Left ventricle myocardium superior (tissue), 1 donor: ENCODE data around the gene FLYWCH1. TPM values are rescaled to one million over a fixed set of nuclear protein-coding genes. Genes with fewer than 3 reads are reported as not detected.

ENCODE experiments used
- ATAC-seq: fragments of 200-7000 bp; cut with Tn5 transposase; one replicate; pipeline ENCODE4 v1.9.1; 2020; ENCODE audit warnings: mild to moderate bottlenecking, moderate library complexity
- DNase-seq: peaks from one replicate; pipeline ENCODE4 v3.0.0-alpha.2; 2020
- intact Hi-C: fragments of 100-400 bp; cut with micrococcal nuclease; formaldehyde crosslinking; loops from one replicate; pipeline ENCODE4 v1.11.0; 2022
- total RNA-seq: library from RNA; stranded (reverse); fragmentation: NEBNext Ultra II Directional; extraction: Animal tissue kit (Norgen Biotek cat#: 25700); gene quantifications from one replicate; pipeline ENCODE4 v1.2.1, GENCODE V29; 2021
- donor health status: DM: no; HTN: yes; CAD: no; lungs with severe emphysema.

FLYWCH1 gene
- total RNA-seq, 1 donor from 2014 or later = 36.1 TPM

DNA sequence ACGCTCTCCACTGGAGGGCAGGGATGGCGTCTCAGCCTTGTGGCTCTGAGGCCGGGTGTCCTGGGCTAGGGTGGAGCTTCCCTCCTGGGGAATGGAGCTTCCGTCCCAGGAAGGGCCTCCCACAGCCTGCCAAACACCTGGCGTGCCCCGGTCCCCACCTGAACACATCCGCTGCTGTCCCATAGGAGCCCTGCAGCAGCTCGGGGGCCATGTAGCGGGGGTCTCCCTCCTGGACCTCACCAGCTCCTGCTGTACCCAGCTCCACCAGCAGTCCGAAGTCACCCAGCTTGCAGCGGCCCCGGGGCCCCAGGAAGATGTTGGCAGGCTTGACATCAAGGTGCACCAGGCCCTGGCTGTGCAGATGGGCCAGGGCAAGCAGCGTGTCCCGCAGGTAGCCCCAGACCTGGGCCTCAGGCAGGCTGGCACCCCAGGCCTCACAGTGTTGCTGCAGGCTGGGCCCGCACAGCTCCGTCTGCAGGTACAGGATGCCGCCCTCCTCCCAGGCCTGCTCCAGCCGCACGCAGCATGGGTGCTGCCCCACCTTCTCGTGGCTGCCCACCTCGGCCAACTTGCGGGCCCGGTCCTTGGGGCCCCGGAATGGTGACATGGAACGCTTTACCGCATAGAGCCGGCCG is 63.5 kb downstream of the FLYWCH1 start:
- intact Hi-C loops = no loop called here
- no peak for ATAC-seq
- DNase-seq = no peak

DNA sequence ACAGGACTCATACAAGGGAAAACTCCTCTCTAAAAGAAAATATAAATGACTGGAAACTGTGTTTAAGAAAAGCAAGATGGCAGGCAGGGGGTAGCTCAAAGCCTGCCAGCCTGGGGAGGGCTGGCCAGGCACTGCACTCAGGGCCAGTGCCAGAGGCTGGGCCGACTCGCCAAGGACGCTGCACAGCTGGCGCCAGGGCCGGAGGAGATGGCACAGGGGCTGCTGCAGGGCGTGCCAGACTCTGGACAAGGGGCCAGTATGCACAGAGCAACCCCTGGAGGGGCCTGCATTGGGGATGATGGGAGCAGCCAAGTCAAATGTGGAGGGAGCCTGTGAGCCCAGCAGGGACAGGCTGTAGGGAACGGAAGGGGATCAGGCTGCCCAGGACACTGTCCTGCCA is 64.5 kb downstream of the FLYWCH1 start:
- ATAC-seq (no peak), DNase-seq (no peak)
- intact Hi-C loops = no loop called here

DNA sequence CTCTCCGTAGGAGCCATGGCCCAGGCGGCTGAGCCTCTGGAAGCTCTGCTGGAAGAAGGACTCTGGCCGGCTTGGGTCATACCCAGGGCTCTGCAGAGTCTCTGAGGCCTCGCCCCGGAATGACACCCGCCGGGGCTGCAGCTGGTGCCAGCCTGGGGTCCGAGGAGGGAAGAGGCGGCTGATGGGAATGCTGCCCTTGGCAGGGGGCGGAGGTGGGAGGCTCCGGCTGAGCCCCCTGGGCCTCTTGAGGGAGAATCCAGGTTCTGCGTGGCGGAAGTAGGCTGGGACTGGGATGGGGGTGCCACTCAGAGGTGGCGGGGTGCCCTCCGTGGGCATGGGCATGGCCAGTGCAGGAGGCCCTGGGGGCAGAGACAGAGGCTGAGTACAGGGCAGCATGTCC is 64.9 kb downstream of the FLYWCH1 start:
- DNase-seq = no peak
- ATAC-seq = no peak
- intact Hi-C loops = no loop called here

DNA sequence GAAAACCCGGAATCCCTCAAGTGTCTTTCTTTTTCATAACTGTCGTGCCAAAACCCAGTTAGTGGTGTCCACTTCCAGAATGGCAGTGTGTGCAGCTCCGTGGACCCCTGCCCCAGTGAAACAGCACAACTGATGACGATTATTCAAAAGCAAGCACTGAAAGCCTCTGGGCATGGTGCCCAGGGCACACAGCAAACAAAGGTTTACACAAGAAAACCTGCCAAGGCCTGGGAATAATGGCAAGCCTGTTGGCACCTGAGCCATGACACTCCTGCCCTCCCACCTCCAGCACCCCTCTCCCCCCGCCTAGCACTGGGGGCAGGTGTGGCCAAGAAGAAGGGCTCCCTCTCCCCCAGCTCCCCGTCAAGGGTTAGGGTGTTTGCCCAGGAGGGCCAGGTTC is 65.7 kb downstream of the FLYWCH1 start:
- no peak for DNase-seq
- no peak for ATAC-seq
- intact Hi-C loops = no loop called here

DNA sequence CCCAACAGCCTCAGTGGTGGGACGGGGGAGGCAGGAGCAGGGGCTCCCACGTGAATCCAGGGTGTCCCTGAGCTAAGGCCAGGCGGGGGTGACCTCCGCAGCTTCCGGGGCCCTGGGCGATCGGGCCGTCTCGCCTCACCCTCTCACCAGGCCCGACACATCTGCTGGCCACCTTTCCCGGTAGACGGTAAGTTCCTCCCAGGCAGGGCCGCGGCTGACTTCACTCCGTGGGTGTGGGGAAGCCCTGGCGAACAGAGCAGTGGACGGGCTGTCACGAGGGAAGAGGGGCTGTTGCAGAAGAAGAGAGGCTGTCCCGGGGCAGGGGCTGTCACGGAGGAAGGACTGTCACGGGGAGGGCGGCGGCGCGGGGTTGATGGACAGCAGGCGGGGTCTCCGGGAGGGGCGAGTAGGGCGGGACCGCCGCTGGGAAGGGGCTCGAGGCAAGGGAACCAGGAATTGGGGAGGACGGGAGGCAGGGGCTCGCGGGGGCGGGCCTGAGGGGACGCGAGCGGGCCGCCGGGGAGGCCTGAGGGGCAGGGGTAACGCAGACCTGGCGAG is 68.0 kb downstream of the FLYWCH1 start:
- DNase-seq (no peak), ATAC-seq (no peak)
- intact Hi-C loops = no loop called here

DNA sequence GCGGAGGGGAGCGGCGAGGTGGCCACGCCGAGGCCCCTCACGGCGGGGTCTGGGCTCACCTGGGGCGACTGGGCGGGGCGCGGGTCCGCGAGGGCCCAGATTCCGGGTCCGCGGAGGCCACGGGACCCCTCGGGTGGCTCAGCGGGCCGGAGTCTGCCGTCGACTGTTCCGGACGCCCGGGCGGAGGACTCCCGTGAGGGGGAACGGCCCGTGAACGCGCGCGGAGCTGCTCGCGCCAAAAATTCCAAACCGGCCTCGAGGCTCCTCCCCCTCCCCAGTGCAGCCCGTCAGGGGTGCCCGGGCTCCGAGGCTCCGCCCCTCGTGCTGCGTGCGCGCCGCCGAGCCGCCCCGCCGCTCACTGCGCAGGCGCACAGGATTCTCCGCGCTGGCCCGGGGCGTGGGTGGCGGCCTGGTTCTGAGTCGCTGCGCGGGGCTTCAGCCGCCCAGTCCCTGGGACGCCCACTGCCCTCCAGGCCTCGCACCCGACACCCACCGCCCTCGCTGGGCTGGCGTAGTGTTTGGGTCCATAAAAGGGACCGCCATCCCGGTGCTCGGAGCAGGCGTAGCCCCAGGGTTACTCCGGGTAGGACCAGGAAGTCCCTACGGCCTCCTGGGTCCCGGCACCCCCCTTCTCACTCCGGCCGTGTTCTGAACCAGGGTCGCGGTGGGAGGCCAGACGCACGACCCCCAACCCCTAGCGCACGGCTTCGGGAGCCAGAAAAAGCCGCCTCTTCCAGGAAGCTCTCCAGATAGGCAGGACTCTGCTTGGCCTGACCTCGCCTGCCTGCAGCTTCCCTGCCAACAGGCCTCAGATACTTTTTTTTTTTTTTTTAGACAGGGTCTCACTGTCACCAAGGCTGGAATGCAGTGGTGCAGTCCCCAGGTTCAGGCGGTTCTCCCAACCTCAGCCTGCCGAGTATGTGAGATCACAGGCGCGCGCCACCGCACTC is 68.8 kb downstream of the FLYWCH1 start, which contains the start of gene PKMYT1:
TSS of gene PKMYT1 (minus strand) at position 220 of the 950 bp plus-strand sequence. CDS start 789 bp downstream, outside the sequence.
- intact Hi-C loops = no loop called here
- ATAC-seq (peak; percentile 95), DNase-seq (peak; percentile 97)

DNA sequence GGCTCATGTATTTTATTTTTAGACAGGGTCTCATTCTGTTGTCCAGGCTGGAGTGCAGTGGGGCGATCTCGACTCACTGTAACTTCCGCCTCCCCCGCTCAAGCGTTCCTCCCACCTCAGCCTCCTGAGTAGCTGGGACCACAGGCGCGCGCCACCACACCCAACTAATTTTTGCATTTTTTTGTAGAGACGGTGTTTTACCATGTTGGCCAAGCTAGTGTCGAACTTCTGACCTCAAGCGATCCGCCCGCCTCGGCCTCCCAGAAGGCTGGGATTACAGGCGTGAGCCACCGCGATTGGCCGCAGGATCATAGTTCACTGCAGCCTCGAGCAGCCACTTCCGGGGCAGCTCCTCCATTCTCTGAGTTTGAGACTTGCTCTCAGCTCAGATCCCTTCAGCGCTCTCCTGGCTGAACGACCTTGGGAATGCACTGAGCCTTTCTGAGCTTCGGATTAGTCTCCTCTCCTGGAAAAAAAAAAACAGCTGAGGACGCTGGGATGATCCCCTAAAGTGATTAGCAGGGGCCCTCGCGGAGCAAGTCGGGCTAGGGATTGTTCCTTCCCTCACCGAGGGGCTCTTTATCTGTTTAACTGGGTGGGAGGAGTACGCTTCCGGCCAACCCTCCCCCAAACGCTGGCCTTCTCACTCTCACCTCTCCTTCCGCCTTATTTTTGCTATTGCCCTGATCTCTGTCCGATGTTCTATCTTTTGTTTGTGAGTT is 69.6 kb downstream of the FLYWCH1 start:
- DNase-seq = no peak
- intact Hi-C loops = no loop called here
- ATAC-seq = no peak

DNA sequence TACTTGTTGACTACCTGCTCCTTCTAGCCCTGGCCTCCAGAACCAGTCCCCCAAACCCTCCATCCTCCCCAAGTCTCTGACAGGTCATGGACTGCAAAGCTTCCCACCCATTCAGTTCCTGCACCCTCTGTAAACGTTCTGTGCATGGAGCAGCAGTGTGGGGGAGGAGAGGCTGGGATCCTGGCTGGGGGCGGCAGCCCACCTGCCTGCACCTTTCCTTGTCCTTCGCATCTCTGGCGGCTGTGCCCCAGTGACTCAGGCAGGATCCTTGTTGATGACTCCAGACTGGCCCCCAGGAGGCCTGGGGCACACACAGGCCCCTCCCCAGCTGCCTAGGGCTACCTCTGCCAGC is 70.1 kb downstream of the FLYWCH1 start:
- DNase-seq (no peak), ATAC-seq (no peak)
- intact Hi-C loops = no loop called here

DNA sequence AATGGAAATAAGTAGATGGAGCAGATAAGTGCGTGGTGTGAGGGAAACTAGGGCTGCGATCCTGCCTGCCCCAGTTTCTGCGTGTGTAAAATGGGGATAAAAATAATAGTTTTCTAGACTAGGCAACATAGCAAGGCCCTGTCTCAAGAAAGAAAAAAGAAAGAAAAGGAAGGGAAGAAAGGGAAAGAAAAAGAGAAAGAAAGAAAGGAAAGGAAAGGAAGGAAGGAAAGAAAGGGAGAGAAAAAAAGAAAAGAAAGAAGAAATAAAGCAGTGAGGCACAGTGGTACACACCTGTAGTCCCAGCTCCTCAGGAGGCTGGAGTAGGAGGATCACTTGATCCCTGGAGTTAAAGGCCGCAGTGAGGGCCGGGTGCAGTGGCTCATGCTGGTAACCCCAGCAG is 70.7 kb downstream of the FLYWCH1 start:
- no peak for ATAC-seq
- no peak for DNase-seq
- intact Hi-C loops = no loop called here

DNA sequence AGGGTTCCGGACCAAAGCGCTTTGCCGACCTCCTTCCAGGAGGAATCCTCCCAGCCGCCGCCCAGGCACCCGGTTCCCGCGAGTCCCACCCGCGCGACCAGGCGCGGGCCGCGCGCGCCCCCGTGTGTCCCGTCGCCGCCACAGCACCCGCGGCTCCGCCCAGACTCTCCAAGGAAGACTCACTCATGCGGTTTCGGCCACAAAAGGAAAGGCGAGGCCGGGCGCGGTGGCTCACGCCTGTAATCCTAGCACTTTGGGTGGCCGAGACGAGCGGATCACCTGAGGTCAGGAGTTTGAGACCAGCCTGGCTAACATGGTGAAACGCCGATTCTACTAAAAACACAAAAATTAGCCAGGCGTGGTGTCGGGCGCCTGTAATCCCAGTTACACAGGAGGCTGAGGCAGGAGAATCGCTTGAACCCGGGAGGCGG is 72.0 kb downstream of the FLYWCH1 start:
- ATAC-seq = peak; percentile 39
- intact Hi-C loops = no loop called here
- DNase-seq = peak; percentile 89

DNA sequence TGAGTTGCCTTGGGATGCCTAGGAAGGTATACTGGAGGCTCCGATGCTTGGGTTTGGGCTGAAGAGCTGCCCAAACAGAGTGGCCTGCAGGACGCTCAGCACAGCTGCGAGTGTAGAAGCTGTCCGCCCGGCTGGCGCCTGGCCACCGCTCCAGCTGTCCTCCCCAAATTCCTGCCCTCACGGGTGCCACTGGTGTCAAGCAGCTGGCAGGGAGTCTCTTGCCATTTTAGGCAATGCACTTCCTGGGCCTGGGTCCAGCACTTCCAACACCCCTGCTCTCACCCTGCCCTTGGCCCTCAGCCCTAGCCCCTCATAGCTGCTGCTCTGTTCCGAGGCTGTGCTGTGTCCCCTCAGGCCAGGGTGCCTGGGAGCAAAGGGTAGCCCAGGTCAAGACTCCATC is 73.7 kb downstream of the FLYWCH1 start:
- DNase-seq = peak; percentile 73
- intact Hi-C loops = no loop called here
- ATAC-seq = peak; percentile 53

DNA sequence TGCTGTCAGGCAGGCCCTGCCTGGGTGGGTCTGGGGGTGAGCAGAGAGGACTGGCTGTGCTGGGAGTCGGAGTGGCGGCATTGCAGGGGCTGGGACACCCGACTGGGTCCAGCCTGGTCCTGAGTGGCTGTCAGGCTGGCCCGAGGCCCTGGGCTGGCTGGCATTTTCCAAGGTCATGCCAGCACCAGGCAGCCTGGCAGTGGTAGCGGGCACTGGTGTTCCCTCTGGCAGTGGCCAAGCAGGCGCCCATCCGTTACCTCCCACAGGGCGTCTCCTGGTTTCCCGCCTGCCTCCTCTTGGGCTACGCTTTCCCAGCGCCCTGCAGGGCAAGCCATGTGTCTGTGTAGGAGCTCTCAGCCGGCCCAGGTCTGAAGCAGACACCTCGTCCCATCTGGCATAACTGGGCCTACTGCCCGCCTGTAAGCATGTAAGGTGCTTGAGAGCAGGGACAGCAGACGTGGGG is 74.2 kb downstream of the FLYWCH1 start:
- DNase-seq (peak; percentile 84), ATAC-seq (peak; percentile 84)
- intact Hi-C loops = no loop called here

DNA sequence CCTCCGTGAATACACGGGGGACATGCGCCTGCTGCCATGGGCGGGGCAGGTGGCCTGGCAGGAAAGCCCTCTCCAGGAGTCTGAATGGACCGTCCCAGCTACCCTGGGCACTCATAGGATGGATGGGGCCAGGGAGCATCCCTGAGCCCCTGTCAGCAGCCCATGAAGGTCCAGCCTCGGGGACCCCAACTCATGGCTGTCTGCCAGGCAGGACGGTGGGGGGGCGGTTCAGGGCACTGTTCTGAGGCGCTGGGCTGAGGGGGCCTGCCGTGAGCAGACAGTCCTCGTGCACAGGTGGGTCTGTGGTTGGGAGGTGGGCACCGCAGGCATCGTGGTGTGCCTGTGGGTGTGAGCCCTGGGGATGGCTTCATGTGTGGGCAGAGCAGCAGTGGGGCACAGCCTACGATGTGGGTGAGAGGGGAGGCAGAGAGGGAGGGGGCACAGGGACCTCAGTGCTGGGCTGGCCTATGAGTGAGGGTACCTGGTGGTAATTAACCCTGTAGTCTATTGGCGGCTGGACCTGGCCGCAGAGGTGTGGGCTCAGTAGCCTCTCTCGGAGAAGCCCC is 75.0 kb downstream of the FLYWCH1 start:
- no peak for DNase-seq
- intact Hi-C loops = no loop called here
- no peak for ATAC-seq

DNA sequence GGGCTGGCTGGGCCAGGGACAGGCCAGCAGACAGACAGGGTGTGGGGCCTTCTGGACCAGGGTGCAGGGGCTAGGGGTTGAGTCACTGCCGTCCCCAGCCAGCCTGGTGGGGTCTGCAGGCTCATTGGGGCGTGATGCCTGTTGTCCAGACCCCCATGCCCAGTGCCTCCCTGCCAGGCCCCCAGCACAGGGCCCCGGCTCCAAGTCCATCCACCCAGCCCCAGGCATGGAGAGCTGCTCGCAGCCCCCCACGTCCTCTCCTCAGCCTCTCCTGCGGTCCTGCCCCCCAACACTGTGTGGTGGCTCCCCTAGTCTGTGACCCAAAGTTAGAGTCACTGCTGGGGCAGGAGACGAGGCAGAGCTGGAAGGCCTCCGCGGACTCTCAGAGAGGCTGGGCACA is 75.6 kb downstream of the FLYWCH1 start:
- DNase-seq (no peak), ATAC-seq (no peak)
- intact Hi-C loops = no loop called here

DNA sequence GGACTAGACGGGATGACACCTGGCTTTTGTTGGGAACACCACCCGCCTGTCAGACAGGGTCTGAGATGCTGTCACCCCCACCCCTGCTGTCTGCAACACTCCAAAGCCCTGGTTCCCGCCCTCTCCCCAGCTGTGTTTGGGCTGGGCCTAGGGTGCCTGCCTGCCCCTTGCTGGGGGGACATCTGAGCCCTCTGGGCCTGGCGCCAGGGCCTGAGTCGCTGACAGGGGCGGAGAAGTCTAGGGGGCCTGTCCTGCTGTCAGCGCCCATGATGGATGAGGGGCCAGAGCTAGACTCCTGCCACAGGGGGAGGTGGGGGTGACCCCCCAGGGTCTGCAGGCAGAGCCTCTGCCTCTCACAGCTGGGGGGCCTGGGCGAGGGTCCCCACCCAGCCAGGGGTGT is 76.1 kb downstream of the FLYWCH1 start:
- intact Hi-C loops = no loop called here
- ATAC-seq = no peak

DNA sequence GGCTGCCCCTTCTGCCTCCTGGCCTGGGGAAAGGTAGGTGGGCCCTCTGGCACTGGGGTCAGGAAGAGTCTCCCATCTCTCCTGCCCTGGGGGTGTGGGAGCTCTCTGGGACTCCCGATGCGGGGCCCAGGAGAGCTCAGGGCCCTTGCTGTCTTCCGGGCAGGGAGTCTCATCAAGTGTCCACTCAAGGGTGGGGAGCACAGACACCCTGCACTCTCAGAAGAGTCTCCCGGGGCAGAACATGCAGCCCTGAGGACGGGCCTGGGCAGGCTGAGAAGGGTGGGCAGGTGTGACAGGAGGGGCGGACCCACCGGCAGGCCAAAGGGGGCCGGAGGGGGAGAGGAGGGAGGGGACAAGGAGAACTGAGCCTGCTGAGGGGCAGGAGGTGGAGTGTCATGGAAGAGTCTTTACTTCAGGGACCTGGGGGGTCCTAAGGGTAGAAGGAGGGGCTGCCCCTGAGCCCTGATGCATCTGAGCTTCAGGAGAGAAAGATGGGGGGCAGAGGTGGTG is 76.9 kb downstream of the FLYWCH1 start:
- no peak for DNase-seq
- intact Hi-C loops = no loop called here
- ATAC-seq = no peak

More for the DNA sequence above, 76.1 kb downstream of the FLYWCH1 start:
- no peak for DNase-seq

DNA sequence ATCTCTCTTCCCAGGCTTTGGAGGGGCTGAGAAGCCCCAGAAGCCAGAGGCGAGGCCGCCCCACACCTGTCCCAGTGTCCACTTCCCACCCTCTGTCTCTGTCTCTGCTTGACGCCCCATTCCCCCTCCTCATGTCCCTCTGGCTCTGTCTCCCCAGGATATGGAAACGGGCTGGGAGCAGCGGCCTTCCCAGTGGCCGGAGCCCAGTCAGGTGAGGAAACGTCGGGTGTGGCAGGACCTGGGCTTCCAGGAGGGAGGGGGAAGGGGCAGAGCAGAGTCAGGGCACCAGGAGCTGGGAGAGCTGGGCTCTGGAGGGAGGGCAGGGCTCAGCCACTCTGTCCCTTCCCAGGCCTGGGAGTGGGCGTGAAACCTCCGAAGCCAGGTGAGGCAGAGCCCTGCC is 79.2 kb downstream of the FLYWCH1 start:
- no peak for ATAC-seq
- no peak for DNase-seq
- intact Hi-C loops = no loop called here

DNA sequence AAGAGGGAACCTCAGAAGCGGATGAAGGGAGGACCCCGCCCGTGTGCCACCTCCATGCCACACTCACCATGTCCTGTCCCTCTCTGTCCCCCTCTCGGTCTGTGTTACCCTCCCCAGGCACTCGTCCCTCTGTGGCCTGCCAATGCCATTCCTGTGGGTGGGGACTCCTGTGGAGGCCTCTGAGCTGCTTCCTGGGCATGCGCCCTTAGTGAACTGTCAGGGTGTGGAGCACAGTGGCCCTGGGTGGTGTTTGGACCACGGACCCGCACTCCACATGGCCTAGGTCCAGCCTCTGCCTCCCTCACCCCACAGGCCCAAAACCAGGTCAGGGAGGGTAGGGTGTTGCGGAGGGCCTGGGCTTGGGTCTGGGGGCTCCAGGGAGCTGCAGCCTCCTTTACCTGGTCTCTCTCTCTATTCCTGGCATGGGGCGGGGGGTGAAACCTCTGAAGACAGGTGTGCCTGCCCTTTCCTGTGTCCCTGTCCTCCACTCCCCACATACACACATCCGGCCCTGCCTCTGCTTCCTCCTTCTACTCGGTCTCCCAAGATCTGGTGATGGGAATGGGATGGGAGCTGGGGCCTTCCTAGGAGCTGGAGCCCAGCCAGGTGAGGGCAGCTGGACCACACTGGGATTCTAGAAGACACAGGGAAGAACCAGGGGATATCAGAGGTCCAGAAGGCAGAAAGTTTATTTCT is 80.0 kb downstream of the FLYWCH1 start:
- intact Hi-C loops = no loop called here
- DNase-seq = no peak
- ATAC-seq = no peak
